ENCODE measurements around the gene SDC4.

- TF ChIP-seq MLX (CRISPR knock-in tag; conservative IDR thresholded peaks at IDR 0.05) = no peak
- TF ChIP-seq HDAC2 (IDR thresholded peaks at IDR 0.05) = no peak
- no peak for TF ChIP-seq TAF1 (IDR thresholded peaks at IDR 0.05; ENCODE audit: control insufficient read depth, extremely low read depth, insufficient read depth, low read length, severe bottlenecking)
- no peak for TF ChIP-seq HDAC6 (IDR thresholded peaks at IDR 0.05; ENCODE audit: low read depth, low read length)
- no peak for TF ChIP-seq MAFF (IDR thresholded peaks at IDR 0.05; ENCODE audit: low read length)
- no peak for TF ChIP-seq RAD51 (IDR thresholded peaks at IDR 0.05; ENCODE audit: borderline replicate concordance, low read depth)
- TF ChIP-seq POLR2A (conservative IDR thresholded peaks at IDR 0.05) = no peak
Observed at GRCh38 chr20:45311589-45312211, 36.5 kb downstream of the SDC4 start.

Measured in K562 (cell line).